HG03565 (cell line): ENCODE data around the gene TMEM51.

Experiments used
- ATAC-seq: cut with Tn5 transposase; IDR thresholded peaks from one replicate; pipeline ENCODE4 v1.9.1; 2021; ENCODE audit warnings: mild to moderate bottlenecking, moderate library complexity; ENCODE audit not compliant: unreplicated experiment

The TMEM51 gene

GRCh38 chr1:15238789-15239188, 85.2 kb downstream of the TMEM51 start:
- no peak for ATAC-seq

- ATAC-seq: no peak
These were observed 89.2 kb downstream of the TMEM51 start for GRCh38 chr1:15242766-15243165.

- no peak for ATAC-seq
These were observed 89.9 kb downstream of the TMEM51 start for GRCh38 chr1:15243275-15244043.

- no peak for ATAC-seq
These were observed 91.3 kb downstream of the TMEM51 start for GRCh38 chr1:15244813-15245212.

GRCh38 chr1:15245593-15246360, 92.2 kb downstream of the TMEM51 start:
- ATAC-seq: no peak

- peak; percentile 43 for ATAC-seq
These were observed 93.5 kb downstream of the TMEM51 start, which contains the start of gene FHAD1 for GRCh38 chr1:15246960-15247614. Gene FHAD1, plus strand, starts transcription at chr1:15247223. Its CDS starts 4,562 bp downstream, at chr1:15251785.

GRCh38 chr1:15248216-15248615, 94.7 kb downstream of the TMEM51 start:
- ATAC-seq: no peak

- no peak for ATAC-seq
These were observed 95.5 kb downstream of the TMEM51 start for GRCh38 chr1:15249081-15249480.

GRCh38 chr1:15251857-15252835, 98.6 kb downstream of the TMEM51 start:
- no peak for ATAC-seq

- no peak for ATAC-seq
These were observed 101.0 kb downstream of the TMEM51 start for GRCh38 chr1:15254559-15254958.

GRCh38 chr1:15255582-15256149, 102.1 kb downstream of the TMEM51 start:
- no peak for ATAC-seq

GRCh38 chr1:15256584-15256983, 103.0 kb downstream of the TMEM51 start:
- ATAC-seq: no peak

GRCh38 chr1:15257309-15257708, 103.8 kb downstream of the TMEM51 start:
- no peak for ATAC-seq

GRCh38 chr1:15258833-15259621, 105.5 kb downstream of the TMEM51 start:
- no peak for ATAC-seq

- no peak for ATAC-seq
These were observed 106.1 kb downstream of the TMEM51 start for GRCh38 chr1:15259622-15260007.

GRCh38 chr1:15260418-15261154, 107.0 kb downstream of the TMEM51 start:
- no peak for ATAC-seq

- no peak for ATAC-seq
These were observed 107.8 kb downstream of the TMEM51 start for GRCh38 chr1:15261155-15262002.

GRCh38 chr1:15262003-15262377, 108.4 kb downstream of the TMEM51 start:
- no peak for ATAC-seq
